ENCODE data around the gene SYNPO. TPM values are rescaled to one million over a fixed set of nuclear protein-coding genes. Genes with fewer than 3 reads are reported as not detected.

Gene SYNPO
- total RNA-seq, 4 donors from 2014 or later: 15.5 to 89.4 (median 41.8) TPM

DNA sequence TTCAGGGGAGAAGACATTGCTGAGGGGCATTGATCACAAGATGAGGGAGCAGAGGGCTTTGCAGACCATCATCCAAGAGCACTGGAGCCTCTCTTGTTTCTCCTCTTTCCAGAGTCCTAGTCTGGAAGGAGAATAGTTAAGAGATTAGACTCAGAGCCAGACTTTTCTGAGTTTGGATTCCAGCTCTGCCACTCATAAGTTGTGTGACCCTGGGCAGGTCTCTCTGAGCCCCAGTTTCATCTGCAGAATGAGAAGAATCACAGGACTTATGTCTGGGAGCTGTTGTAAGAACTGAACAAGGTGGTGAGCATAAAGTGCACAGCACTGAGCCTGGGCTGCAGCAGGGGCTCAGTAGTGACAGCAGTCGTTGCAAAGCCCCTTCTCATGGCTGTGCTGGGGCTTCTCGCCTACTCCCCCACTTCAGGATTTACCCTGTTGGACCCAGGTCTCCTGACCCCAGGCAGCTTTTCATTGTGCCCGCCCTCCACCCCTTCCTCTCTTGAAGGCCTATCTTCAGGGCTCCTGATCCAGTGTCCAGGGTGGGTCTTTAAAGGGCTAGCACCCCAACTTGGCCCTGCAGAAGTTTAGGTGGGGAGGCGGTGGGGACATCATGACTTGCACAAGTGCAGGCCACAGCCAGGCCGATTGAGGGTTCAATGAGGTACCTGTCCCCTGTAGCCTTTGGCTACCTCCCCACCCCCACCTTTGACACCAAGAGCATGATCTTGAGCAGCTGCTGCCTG is 1.5 kb downstream of the SYNPO start:
- peaks cover 34 to 72% (median 36%) of the 10 kb centered on the region in 4 donors for H3K4me1 ChIP-seq
- peak overlapping the region; percentile 78 to 89 (median 84) for H3K27ac ChIP-seq
- H3K4me3 ChIP-seq: no peak overlapping the region
- intact Hi-C loops (cut with DNase I; ENCODE audit: low total_unique reads) (no loop called here), in situ Hi-C loops (cut with MboI; ENCODE audit: low pct_ligation_motif_present in 1 of 4, low pct_unique_long_range_greater_than_20kb in 1 of 4, low sequenced_read_pairs in 3 of 4) (no loop called here)
- no peaks in the 10 kb centered on the region for H3K36me3 ChIP-seq
- no peaks in the 10 kb centered on the region for H3K9me3 ChIP-seq
- WGBS, 2 donors (ENCODE audit: low coverage in 1 of 2): 76% methylated on average over 5 of the region's 5 CpGs; no CpG with 5 or more reads in 1 of the 2 donors
- no peak for DNase-seq
- no peak for TF ChIP-seq POLR2A (IDR thresholded peaks at IDR 0.05)
- TF ChIP-seq EP300 (IDR thresholded peaks at IDR 0.05; ENCODE audit: low read depth): no peak
- no peak for TF ChIP-seq CTCF (IDR thresholded peaks at IDR 0.05)
- TF ChIP-seq POLR2AphosphoS5 (IDR thresholded peaks at IDR 0.05): no peak
- no peaks in the 10 kb centered on the region for H3K27me3 ChIP-seq

- intact Hi-C loops (cut with DNase I; ENCODE audit: low total_unique reads) (no loop called here), in situ Hi-C loops (cut with MboI; ENCODE audit: low pct_ligation_motif_present in 1 of 4, low pct_unique_long_range_greater_than_20kb in 1 of 4, low sequenced_read_pairs in 3 of 4) (no loop called here)
- Histone ChIP-seq H3K27ac (peak overlapping the region; percentile 78 to 89 (median 84)), H3K9me3 (no peaks in the 10 kb centered on the region), H3K27me3 (no peaks in the 10 kb centered on the region), H3K4me1 (peaks cover 32 to 70% (median 34%) of the 10 kb centered on the region in 4 donors), H3K4me3 (no peak overlapping the region), H3K36me3 (no peaks in the 10 kb centered on the region)
- TF ChIP-seq EP300 (IDR thresholded peaks at IDR 0.05; ENCODE audit: low read depth) (no peak), CTCF (IDR thresholded peaks at IDR 0.05) (no peak), POLR2AphosphoS5 (IDR thresholded peaks at IDR 0.05) (peak in 1 of 3 donors; percentile 14), POLR2A (IDR thresholded peaks at IDR 0.05) (no peak)
- DNase-seq: peak; percentile 57
- 43 to 50% methylated on average over 1 to 5 of the region's 5 CpGs for WGBS, 2 donors (ENCODE audit: low coverage in 1 of 2)
These were observed 2.1 kb downstream of the SYNPO start for GRCh38 chr5:150642567-150642927.

GRCh38 chr5:150642991-150643710 is 2.7 kb downstream of the SYNPO start:
- in situ Hi-C loops (cut with MboI; ENCODE audit: low pct_ligation_motif_present in 1 of 4, low pct_unique_long_range_greater_than_20kb in 1 of 4, low sequenced_read_pairs in 3 of 4): no loop called here
- H3K36me3 ChIP-seq: no peaks in the 10 kb centered on the region
- WGBS, 2 donors (ENCODE audit: low coverage in 1 of 2): 77 to 88% methylated on average over 3 to 12 of the region's 12 CpGs
- no peak for DNase-seq
- no peak overlapping the region for H3K4me3 ChIP-seq
- H3K9me3 ChIP-seq: no peaks in the 10 kb centered on the region
- H3K27ac ChIP-seq: peak overlapping the region; percentile 78 to 89 (median 84)
- no peak for TF ChIP-seq POLR2A (IDR thresholded peaks at IDR 0.05)
- no peak for TF ChIP-seq POLR2AphosphoS5 (IDR thresholded peaks at IDR 0.05)
- no peak for TF ChIP-seq CTCF (IDR thresholded peaks at IDR 0.05)
- TF ChIP-seq EP300 (IDR thresholded peaks at IDR 0.05; ENCODE audit: low read depth): no peak
- no peaks in the 10 kb centered on the region for H3K27me3 ChIP-seq
- intact Hi-C loops (cut with DNase I; ENCODE audit: low total_unique reads): no loop called here
- peaks cover 27 to 65% (median 30%) of the 10 kb centered on the region in 4 donors for H3K4me1 ChIP-seq

GRCh38 chr5:150644058-150644457 is 3.6 kb downstream of the SYNPO start:
- WGBS, 2 donors (ENCODE audit: low coverage in 1 of 2): 83% methylated on average over 4 to 5 of the region's 5 CpGs
- no peak for DNase-seq

More at GRCh38 chr5:150644058-150644457, 3.6 kb downstream of the SYNPO start:
- no peaks in the 10 kb centered on the region for H3K36me3 ChIP-seq
- no peak overlapping the region for H3K4me3 ChIP-seq
- H3K27me3 ChIP-seq: no peaks in the 10 kb centered on the region
- intact Hi-C loops (cut with DNase I; ENCODE audit: low total_unique reads): no loop called here
- H3K4me1 ChIP-seq: peaks cover 27 to 58% (median 30%) of the 10 kb centered on the region in 4 donors
- in situ Hi-C loops (cut with MboI; ENCODE audit: low pct_ligation_motif_present in 1 of 4, low pct_unique_long_range_greater_than_20kb in 1 of 4, low sequenced_read_pairs in 3 of 4): no loop called here
- H3K9me3 ChIP-seq: no peaks in the 10 kb centered on the region
- H3K27ac ChIP-seq: peak overlapping the region; percentile 20 to 89 (median 84)
- TF ChIP-seq CTCF (IDR thresholded peaks at IDR 0.05): no peak
- no peak for TF ChIP-seq POLR2AphosphoS5 (IDR thresholded peaks at IDR 0.05)
- no peak for TF ChIP-seq EP300 (IDR thresholded peaks at IDR 0.05; ENCODE audit: low read depth)
- no peak for TF ChIP-seq POLR2A (IDR thresholded peaks at IDR 0.05)

Measured in transverse colon (tissue), 4 donors.